Adrenal gland (tissue), 5 donors: Measurements from ENCODE around the gene SLX4.

Source experiments
- POLR2A ChIP-seq, 2 donors: fragments of 450-650 bp; IDR thresholded peaks; one replicate each; pipeline ENCODE4 v1.6.1; 2017; ENCODE audit warnings: antibody characterized with exemption in 2 of 2, mild to moderate bottlenecking in 2 of 2, moderate library complexity in 1 of 2
- TF ChIP-seq, protein P1 (sequence below), 6 experiments: fragments of 450-650 bp in 4 of 6; fragments of 200-600 bp in 2 of 6; sonication (generic) in 1 of 6; IDR thresholded peaks; 1 replicate in 5 of 6; 2 replicates in 1 of 6; pipeline versions ENCODE4 v1.5.1 to v1.8.0; 2016 to 2021; ENCODE audit warnings: antibody characterized with exemption in 6 of 6, mild to moderate bottlenecking in 2 of 6, moderate library complexity in 1 of 6
- donor health status: DM: no; HTN: no; CAD: no.

DNA sequence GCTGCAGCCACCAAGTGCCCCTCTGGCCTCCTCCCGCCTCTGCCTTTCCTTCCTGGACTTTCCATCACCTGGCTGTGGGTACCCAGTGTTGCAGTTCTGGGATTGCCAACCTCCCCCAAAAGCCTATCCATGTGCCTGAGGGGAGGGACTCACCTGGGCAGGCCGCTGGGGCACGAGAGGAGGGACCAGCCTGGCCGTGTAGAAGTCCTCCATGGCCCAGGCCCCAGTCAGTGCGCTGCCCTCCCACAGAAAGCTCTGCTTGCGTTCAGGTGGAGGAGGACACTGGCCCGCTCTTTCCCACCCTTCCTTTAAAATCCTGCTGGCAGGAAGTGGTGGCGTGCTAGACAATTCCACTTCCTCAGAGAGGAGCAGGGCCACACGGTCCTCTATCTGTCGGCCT lies 14.2 kb downstream of the SLX4 start:
- TF ChIP-seq, protein P1, sequence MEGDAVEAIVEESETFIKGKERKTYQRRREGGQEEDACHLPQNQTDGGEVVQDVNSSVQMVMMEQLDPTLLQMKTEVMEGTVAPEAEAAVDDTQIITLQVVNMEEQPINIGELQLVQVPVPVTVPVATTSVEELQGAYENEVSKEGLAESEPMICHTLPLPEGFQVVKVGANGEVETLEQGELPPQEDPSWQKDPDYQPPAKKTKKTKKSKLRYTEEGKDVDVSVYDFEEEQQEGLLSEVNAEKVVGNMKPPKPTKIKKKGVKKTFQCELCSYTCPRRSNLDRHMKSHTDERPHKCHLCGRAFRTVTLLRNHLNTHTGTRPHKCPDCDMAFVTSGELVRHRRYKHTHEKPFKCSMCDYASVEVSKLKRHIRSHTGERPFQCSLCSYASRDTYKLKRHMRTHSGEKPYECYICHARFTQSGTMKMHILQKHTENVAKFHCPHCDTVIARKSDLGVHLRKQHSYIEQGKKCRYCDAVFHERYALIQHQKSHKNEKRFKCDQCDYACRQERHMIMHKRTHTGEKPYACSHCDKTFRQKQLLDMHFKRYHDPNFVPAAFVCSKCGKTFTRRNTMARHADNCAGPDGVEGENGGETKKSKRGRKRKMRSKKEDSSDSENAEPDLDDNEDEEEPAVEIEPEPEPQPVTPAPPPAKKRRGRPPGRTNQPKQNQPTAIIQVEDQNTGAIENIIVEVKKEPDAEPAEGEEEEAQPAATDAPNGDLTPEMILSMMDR (IDR thresholded peaks at IDR 0.05): no peak
- no peak for TF ChIP-seq POLR2A (IDR thresholded peaks at IDR 0.05)
